ENCODE results near the gene ZGPAT. TPM values are rescaled to one million over a fixed set of nuclear protein-coding genes. Genes with fewer than 3 reads are reported as not detected.

Gene ZGPAT
- polyA plus RNA-seq, 6 donors from 2014 or later = 25.5 to 58.2 (median 28.1) TPM

Other genes with a start within 250 kb of the ZGPAT start
- 1 to 10 TPM in 1 of 6 donors, under 1 TPM in 1, not detected in 4; 0.54 to 1.1 TPM for gene KCNQ2, start 235.4 kb upstream of the ZGPAT start, polyA plus RNA-seq (ENCODE audit: low read depth in 6 of 6)
- 1 to 10 TPM in 1 of 6 donors, under 1 TPM in 3, not detected in 2; 0.12 to 1.4 (median 0.28) TPM for gene EEF1A2, start 209.0 kb upstream of the ZGPAT start, polyA plus RNA-seq (ENCODE audit: low read depth in 6 of 6)
- 100 to 1,000 TPM in 1 of 6 donors, 10 to 100 TPM in 5; 40.2 to 132 (median 67.5) TPM for gene PPDPF, start 187.3 kb upstream of the ZGPAT start, polyA plus RNA-seq (ENCODE audit: low read depth in 6 of 6)
- gene PTK6, start 170.7 kb upstream of the ZGPAT start, polyA plus RNA-seq (ENCODE audit: low read depth in 6 of 6) = 1 to 10 TPM in 1 of 6 donors, under 1 TPM in 5; 0.10 to 1.3 (median 0.51) TPM
- not detected for gene SRMS, start 160.3 kb upstream of the ZGPAT start, polyA plus RNA-seq (ENCODE audit: low read depth in 6 of 6)
- 1 to 10 TPM in 5 of 6 donors, under 1 TPM in 1; 0.08 to 5.2 (median 1.8) TPM for gene FNDC11, start 153.9 kb upstream of the ZGPAT start, polyA plus RNA-seq (ENCODE audit: low read depth in 6 of 6)
- 10 to 100 TPM in 3 of 6 donors, 1 to 10 TPM in 3; 2.5 to 11.6 (median 9.3) TPM for gene HELZ2, start 133.8 kb upstream of the ZGPAT start, polyA plus RNA-seq (ENCODE audit: low read depth in 6 of 6)
- gene GMEB2, start 80.9 kb upstream of the ZGPAT start, polyA plus RNA-seq (ENCODE audit: low read depth in 6 of 6) = 10 to 100 TPM in 1 of 6 donors, 1 to 10 TPM in 5; 3.1 to 16.0 (median 8.6) TPM
- 1 to 10 TPM; 1.2 to 4.2 (median 2.5) TPM for gene STMN3, start 54.6 kb upstream of the ZGPAT start, polyA plus RNA-seq (ENCODE audit: low read depth in 6 of 6)
- 1 to 10 TPM in 5 of 6 donors, not detected in 1; 1.5 to 6.5 (median 3.0) TPM for gene RTEL1, start 49.7 kb upstream of the ZGPAT start, polyA plus RNA-seq (ENCODE audit: low read depth in 6 of 6)
- gene TNFRSF6B, start 11.4 kb upstream of the ZGPAT start, polyA plus RNA-seq (ENCODE audit: low read depth in 6 of 6) = not detected
- gene ARFRP1, start 63 bp upstream of the ZGPAT start, polyA plus RNA-seq (ENCODE audit: low read depth in 6 of 6) = 10 to 100 TPM; 35.6 to 62.9 (median 45.8) TPM
- gene LIME1, start 28.6 kb downstream of the ZGPAT start, polyA plus RNA-seq (ENCODE audit: low read depth in 6 of 6) = 10 to 100 TPM in 1 of 6 donors, 1 to 10 TPM in 5; 4.9 to 19.0 (median 8.8) TPM
- 1 to 10 TPM in 3 of 6 donors, under 1 TPM in 2, not detected in 1; 0.36 to 1.4 (median 1.3) TPM for gene SLC2A4RG, start 31.7 kb downstream of the ZGPAT start, polyA plus RNA-seq (ENCODE audit: low read depth in 6 of 6)
- gene ZBTB46, start 123.2 kb downstream of the ZGPAT start, polyA plus RNA-seq (ENCODE audit: low read depth in 6 of 6) = under 1 TPM in 1 of 6 donors, not detected in 5; 0.15 TPM
- gene ABHD16B, start 153.5 kb downstream of the ZGPAT start, polyA plus RNA-seq (ENCODE audit: low read depth in 6 of 6) = 1 to 10 TPM in 1 of 6 donors, not detected in 5; 1.1 TPM
- gene TPD52L2, start 157.2 kb downstream of the ZGPAT start, polyA plus RNA-seq (ENCODE audit: low read depth in 6 of 6) = 100 to 1,000 TPM in 1 of 6 donors, 10 to 100 TPM in 5; 61.1 to 105 (median 79.9) TPM
- 1 to 10 TPM in 5 of 6 donors, under 1 TPM in 1; 0.23 to 4.2 (median 3.3) TPM for gene DNAJC5, start 187.1 kb downstream of the ZGPAT start, polyA plus RNA-seq (ENCODE audit: low read depth in 6 of 6)
- 10 to 100 TPM; 11.3 to 62.0 (median 31.7) TPM for gene UCKL1, start 248.4 kb downstream of the ZGPAT start, polyA plus RNA-seq (ENCODE audit: low read depth in 6 of 6)